ENCODE results near the gene C1GALT1.
"Not testable (repeated sequence)": the region's sequence is repeated elsewhere in the genome, so short reads cannot be mapped to it uniquely, and the experiment has no call there.

C1GALT1 gene

DNA sequence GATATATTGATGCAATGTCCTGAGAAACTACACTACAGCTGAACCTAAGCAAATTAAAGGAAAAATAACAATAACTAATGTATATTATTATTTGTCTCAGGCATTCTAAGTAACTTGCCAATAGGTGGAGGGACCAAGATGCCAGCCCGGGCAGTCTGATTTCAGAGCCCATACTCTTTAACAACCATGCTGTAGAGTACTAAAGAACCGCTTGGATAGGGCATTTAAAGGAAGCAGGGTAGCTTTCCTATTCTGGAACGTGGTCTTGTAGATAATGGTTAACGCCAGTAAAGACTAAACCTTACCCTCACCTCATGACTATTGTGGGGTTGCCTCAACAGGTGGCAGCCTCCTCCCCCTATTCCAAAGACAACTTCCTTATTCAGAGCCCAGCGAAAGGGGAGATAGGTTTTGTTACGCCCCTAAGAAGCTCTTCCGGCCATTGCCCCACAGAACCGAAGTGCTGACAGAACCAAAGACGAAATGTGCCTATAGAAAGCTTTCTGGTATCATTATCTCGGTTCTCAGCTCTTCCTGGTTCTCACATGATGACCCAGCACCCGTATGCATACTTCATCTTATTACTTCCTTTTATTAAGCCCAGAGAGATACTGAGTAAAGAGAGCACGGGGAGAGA lies 707 bp upstream of the C1GALT1 start:
- Histone ChIP-seq H3K36me3 (ENCODE audit: control insufficient read depth, insufficient read depth, low read length) (no peaks in the 10 kb centered on the region), H3K4me3 (ENCODE audit: insufficient read depth, low read depth, low read length) (peak overlapping the region; percentile 63), H3K27ac (ENCODE audit: insufficient read depth, low read depth, low read length, poor library complexity, severe bottlenecking) (peak overlapping the region; percentile 94), H3K4me1 (ENCODE audit: control insufficient read depth, insufficient read depth, low read length) (peaks cover 26% of the 10 kb centered on the region), H3K27me3 (ENCODE audit: control insufficient read depth, insufficient read depth, low read length, poor library complexity, severe bottlenecking) (no peaks in the 10 kb centered on the region), H3K9me3 (ENCODE audit: control insufficient read depth, low read length) (no peaks in the 10 kb centered on the region)
- WGBS, 2 experiments: 6 to 9% methylated on average over 10 to 12 of the region's 12 CpGs

- H3K4me1 ChIP-seq (ENCODE audit: control insufficient read depth, insufficient read depth, low read length): peaks cover 19% of the 10 kb centered on the region
- 0% methylated on average over 43 of the region's 44 CpGs for WGBS, 2 experiments
- H3K9me3 ChIP-seq (ENCODE audit: control insufficient read depth, low read length): no peaks in the 10 kb centered on the region
- H3K4me3 ChIP-seq (ENCODE audit: insufficient read depth, low read depth, low read length): peak overlapping the region; percentile 63
- H3K27ac ChIP-seq (ENCODE audit: insufficient read depth, low read depth, low read length, poor library complexity, severe bottlenecking): peak overlapping the region; percentile 85
- no peaks in the 10 kb centered on the region for H3K27me3 ChIP-seq (ENCODE audit: control insufficient read depth, insufficient read depth, low read length, poor library complexity, severe bottlenecking)
- H3K36me3 ChIP-seq (ENCODE audit: control insufficient read depth, insufficient read depth, low read length): no peaks in the 10 kb centered on the region
These were observed 905 bp downstream of the C1GALT1 start for GRCh38 chr7:7183061-7183837.

GRCh38 chr7:7183838-7184463 lies 1.6 kb downstream of the C1GALT1 start:
- no peaks in the 10 kb centered on the region for H3K9me3 ChIP-seq (ENCODE audit: control insufficient read depth, low read length)
- H3K27me3 ChIP-seq (ENCODE audit: control insufficient read depth, insufficient read depth, low read length, poor library complexity, severe bottlenecking): no peaks in the 10 kb centered on the region
- WGBS, 2 experiments: 26 to 27% methylated on average over 3 of the region's 4 CpGs
- peaks cover 19% of the 10 kb centered on the region for H3K4me1 ChIP-seq (ENCODE audit: control insufficient read depth, insufficient read depth, low read length)
- H3K36me3 ChIP-seq (ENCODE audit: control insufficient read depth, insufficient read depth, low read length): no peaks in the 10 kb centered on the region
- H3K4me3 ChIP-seq (ENCODE audit: insufficient read depth, low read depth, low read length): peak overlapping the region; percentile 63
- H3K27ac ChIP-seq (ENCODE audit: insufficient read depth, low read depth, low read length, poor library complexity, severe bottlenecking): no peak overlapping the region

- no peaks in the 10 kb centered on the region for H3K9me3 ChIP-seq (ENCODE audit: control insufficient read depth, low read length)
- H3K4me3 ChIP-seq (ENCODE audit: insufficient read depth, low read depth, low read length): no peak overlapping the region
- no peaks in the 10 kb centered on the region for H3K27me3 ChIP-seq (ENCODE audit: control insufficient read depth, insufficient read depth, low read length, poor library complexity, severe bottlenecking)
- H3K4me1 ChIP-seq (ENCODE audit: control insufficient read depth, insufficient read depth, low read length): peaks cover 25% of the 10 kb centered on the region
- H3K27ac ChIP-seq (ENCODE audit: insufficient read depth, low read depth, low read length, poor library complexity, severe bottlenecking): no peak overlapping the region
- WGBS, 2 experiments: 89 to 94% methylated on average over 7 of the region's 7 CpGs
- H3K36me3 ChIP-seq (ENCODE audit: control insufficient read depth, insufficient read depth, low read length): no peaks in the 10 kb centered on the region
These were observed 3.1 kb downstream of the C1GALT1 start for GRCh38 chr7:7185371-7185989.

DNA sequence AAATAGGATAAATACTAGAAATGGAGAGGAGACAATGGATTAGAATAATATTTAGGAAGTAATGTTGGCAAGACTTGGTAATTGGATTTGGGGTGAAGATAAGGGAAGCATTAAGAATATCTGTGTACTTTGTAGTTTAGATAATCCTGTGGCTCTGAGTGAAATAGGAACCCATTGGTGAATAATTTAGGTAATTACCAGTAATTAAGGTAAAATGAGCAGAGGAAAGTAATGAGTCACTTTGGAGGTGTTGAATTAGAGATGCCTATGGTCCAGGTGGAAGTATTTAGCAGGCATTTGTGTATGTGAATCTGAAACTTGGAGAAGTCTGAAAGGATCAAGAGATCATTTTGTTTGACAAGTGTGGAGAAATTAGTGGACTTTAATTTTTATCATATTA lies 5.7 kb downstream of the C1GALT1 start:
- no peaks in the 10 kb centered on the region for H3K36me3 ChIP-seq (ENCODE audit: control insufficient read depth, insufficient read depth, low read length)
- no peaks in the 10 kb centered on the region for H3K9me3 ChIP-seq (ENCODE audit: control insufficient read depth, low read length)
- H3K27ac ChIP-seq (ENCODE audit: insufficient read depth, low read depth, low read length, poor library complexity, severe bottlenecking): no peak overlapping the region
- peaks cover 18% of the 10 kb centered on the region for H3K4me1 ChIP-seq (ENCODE audit: control insufficient read depth, insufficient read depth, low read length)
- no peak overlapping the region for H3K4me3 ChIP-seq (ENCODE audit: insufficient read depth, low read depth, low read length)
- no peaks in the 10 kb centered on the region for H3K27me3 ChIP-seq (ENCODE audit: control insufficient read depth, insufficient read depth, low read length, poor library complexity, severe bottlenecking)

DNA sequence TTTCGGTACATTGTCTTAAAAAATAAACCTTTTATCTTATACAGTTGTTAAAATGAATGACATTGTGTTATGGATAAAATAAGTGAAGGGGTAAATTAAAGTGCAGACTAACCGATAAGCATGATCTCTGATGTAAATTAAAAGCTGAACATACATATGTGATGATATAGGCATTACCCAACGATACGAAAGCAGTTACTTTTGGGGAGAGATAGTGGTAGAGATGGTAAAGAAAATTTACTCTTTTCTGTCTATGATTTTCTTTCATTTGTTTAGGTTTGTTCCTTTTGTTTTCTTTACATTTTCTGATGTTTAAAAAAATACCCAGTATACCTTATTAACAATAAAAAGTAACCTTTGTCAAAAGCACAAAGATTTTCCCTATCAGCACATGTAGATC lies 6.4 kb downstream of the C1GALT1 start:
- Histone ChIP-seq H3K4me3 (ENCODE audit: insufficient read depth, low read depth, low read length) (no peak overlapping the region), H3K27ac (ENCODE audit: insufficient read depth, low read depth, low read length, poor library complexity, severe bottlenecking) (no peak overlapping the region), H3K4me1 (ENCODE audit: control insufficient read depth, insufficient read depth, low read length) (peaks cover 16% of the 10 kb centered on the region), H3K36me3 (ENCODE audit: control insufficient read depth, insufficient read depth, low read length) (no peaks in the 10 kb centered on the region), H3K27me3 (ENCODE audit: control insufficient read depth, insufficient read depth, low read length, poor library complexity, severe bottlenecking) (no peaks in the 10 kb centered on the region), H3K9me3 (ENCODE audit: control insufficient read depth, low read length) (no peaks in the 10 kb centered on the region)
- 97 to 99% methylated on average over 3 of the region's 4 CpGs for WGBS, 2 experiments

DNA sequence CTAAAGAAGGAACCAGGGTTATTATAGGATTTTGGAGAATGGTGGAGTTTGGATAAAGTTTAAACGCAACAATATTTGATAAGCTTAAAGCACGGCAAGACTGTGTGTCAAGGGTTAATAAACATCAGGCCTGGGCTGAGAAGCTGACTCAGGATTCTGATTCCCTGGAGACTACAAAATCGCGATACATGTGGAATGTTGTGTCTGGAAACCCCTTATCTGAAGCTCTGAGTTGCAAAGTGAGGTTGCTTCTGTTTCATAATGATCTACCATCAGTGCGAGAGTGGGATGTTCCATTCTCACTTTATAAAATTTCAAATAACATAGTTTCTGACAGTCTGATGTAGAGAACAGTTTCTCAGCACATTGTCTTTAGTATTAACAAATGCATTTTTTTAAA lies 7.8 kb downstream of the C1GALT1 start:
- no peaks in the 10 kb centered on the region for H3K9me3 ChIP-seq (ENCODE audit: control insufficient read depth, low read length)
- H3K36me3 ChIP-seq (ENCODE audit: control insufficient read depth, insufficient read depth, low read length): no peaks in the 10 kb centered on the region
- no peak overlapping the region for H3K4me3 ChIP-seq (ENCODE audit: insufficient read depth, low read depth, low read length)
- no peak overlapping the region for H3K27ac ChIP-seq (ENCODE audit: insufficient read depth, low read depth, low read length, poor library complexity, severe bottlenecking)
- H3K27me3 ChIP-seq (ENCODE audit: control insufficient read depth, insufficient read depth, low read length, poor library complexity, severe bottlenecking): no peaks in the 10 kb centered on the region
- peaks cover 13% of the 10 kb centered on the region for H3K4me1 ChIP-seq (ENCODE audit: control insufficient read depth, insufficient read depth, low read length)
- WGBS, 2 experiments: 65 to 72% methylated on average over 4 to 5 of the region's 5 CpGs

GRCh38 chr7:7191137-7191536 lies 8.8 kb downstream of the C1GALT1 start:
- Histone ChIP-seq H3K27me3 (ENCODE audit: control insufficient read depth, insufficient read depth, low read length, poor library complexity, severe bottlenecking) (no peaks in the 10 kb centered on the region), H3K27ac (ENCODE audit: insufficient read depth, low read depth, low read length, poor library complexity, severe bottlenecking) (no peak overlapping the region), H3K36me3 (ENCODE audit: control insufficient read depth, insufficient read depth, low read length) (no peaks in the 10 kb centered on the region), H3K4me1 (ENCODE audit: control insufficient read depth, insufficient read depth, low read length) (peaks cover 6% of the 10 kb centered on the region), H3K9me3 (ENCODE audit: control insufficient read depth, low read length) (no peaks in the 10 kb centered on the region), H3K4me3 (ENCODE audit: insufficient read depth, low read depth, low read length) (no peak overlapping the region)
- WGBS, 2 experiments: 85 to 100% methylated on average over 1 of the region's 1 CpG

DNA sequence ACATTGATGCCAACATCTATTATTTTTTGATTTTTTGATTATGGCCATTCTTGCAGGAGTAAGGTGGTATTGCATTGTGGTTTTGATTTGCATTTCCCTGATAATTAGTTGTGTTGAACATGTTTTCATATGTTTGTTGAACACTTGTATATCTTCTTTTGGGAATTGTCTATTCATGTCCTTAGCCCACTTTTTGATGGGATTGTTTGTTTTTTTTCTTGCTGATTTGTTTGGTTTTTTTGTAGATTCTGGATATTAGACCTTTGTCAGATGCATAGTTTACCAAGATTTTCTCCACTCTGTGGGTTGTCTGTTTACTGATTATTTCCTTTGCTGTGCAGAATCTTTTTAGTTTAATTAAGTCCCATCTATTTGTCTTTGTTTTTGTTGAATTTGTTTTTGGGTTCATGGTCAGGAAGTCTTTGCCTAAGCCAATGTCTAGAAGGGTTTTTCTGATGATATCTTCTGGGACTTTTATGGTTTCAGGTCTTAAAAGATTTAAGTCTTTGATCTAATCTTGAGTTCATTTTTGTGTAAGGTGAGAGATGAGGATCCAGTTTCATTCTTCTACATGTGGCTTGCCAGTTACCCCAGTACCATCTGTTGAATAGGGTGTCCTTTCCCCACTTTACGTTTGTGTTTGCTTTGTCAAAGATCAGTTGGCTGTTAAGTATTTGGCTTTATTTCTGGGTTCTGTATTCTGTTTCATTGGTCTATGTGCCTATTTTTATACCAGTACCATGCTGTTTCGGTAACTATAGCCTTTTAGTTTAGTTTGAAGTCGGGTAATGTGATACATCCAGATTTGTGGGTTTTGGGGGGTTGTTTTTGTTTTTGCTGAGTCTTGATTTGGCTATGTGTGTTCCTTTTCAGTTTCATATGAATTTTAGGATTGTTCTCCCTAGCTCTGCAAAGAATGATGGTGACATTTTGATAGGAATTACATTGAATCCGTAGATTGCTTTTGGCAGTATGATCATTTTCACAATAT lies 10.7 kb downstream of the C1GALT1 start:
- not testable (repeated sequence) for H3K36me3 ChIP-seq (ENCODE audit: control insufficient read depth, insufficient read depth, low read length); H3K27ac ChIP-seq (ENCODE audit: insufficient read depth, low read depth, low read length, poor library complexity, severe bottlenecking); H3K27me3 ChIP-seq (ENCODE audit: control insufficient read depth, insufficient read depth, low read length, poor library complexity, severe bottlenecking); H3K4me1 ChIP-seq (ENCODE audit: control insufficient read depth, insufficient read depth, low read length); H3K4me3 ChIP-seq (ENCODE audit: insufficient read depth, low read depth, low read length); H3K9me3 ChIP-seq (ENCODE audit: control insufficient read depth, low read length)
- WGBS, 2 experiments: 87 to 93% methylated on average over 4 of the region's 4 CpGs

All from ectodermal cell (in vitro differentiated cells).